HEK293T (cell line): Measurements from ENCODE around the gene DMAC2.

ENCODE experiments used
- CTCF ChIA-PET: fragments of 350-600 bp; formaldehyde crosslinking; extraction: SDS; loops from one replicate; lab custom pipeline; 2021; ENCODE audit warnings: antibody characterized with exemption, inconsistent platforms; lab: Yijun Ruan, JAX
- POLR2A ChIA-PET: fragments of 350-600 bp; formaldehyde crosslinking; extraction: SDS; loops from one replicate; lab custom pipeline; 2020; ENCODE audit warnings: antibody characterized with exemption, inconsistent platforms; lab: Yijun Ruan, JAX
- DNase-seq: peaks from one replicate; pipeline ENCODE4 v3.0.0; 2012; ENCODE audit warnings: mixed read lengths; ENCODE audit errors: extremely low spot score
- ARNT ChIP-seq: fragments of 450-650 bp; IDR thresholded peaks from 2 replicates; pipeline ENCODE4 v1.6.1; 2017; ENCODE audit warnings: mild to moderate bottlenecking
- BHLHE40 ChIP-seq: fragments of 450-650 bp; IDR thresholded peaks from 2 replicates; pipeline ENCODE4 v1.6.1; 2016; ENCODE audit warnings: mild to moderate bottlenecking, moderate library complexity, borderline replicate concordance
- CTBP1 ChIP-seq: fragments of 450-650 bp; IDR thresholded peaks from 2 replicates; pipeline ENCODE4 v1.6.1; 2016; ENCODE audit warnings: borderline replicate concordance
- ELF4 ChIP-seq: fragments of 450-650 bp; IDR thresholded peaks from 2 replicates; pipeline ENCODE4 v1.6.1; 2017; ENCODE audit warnings: antibody characterized with exemption
- FOXA1 ChIP-seq: fragments of 450-650 bp; IDR thresholded peaks from 2 replicates; pipeline ENCODE4 v1.6.1; 2016; ENCODE audit warnings: mild to moderate bottlenecking
- FOXK2 ChIP-seq: fragments of 450-650 bp; IDR thresholded peaks from 2 replicates; pipeline ENCODE4 v1.6.1; 2016; ENCODE audit warnings: mild to moderate bottlenecking
- FOXM1 ChIP-seq: fragments of 450-650 bp; IDR thresholded peaks from 2 replicates; pipeline ENCODE4 v1.6.1; 2017; ENCODE audit warnings: mild to moderate bottlenecking, borderline replicate concordance
- HDGF ChIP-seq: fragments of 450-650 bp; IDR thresholded peaks from 2 replicates; pipeline ENCODE4 v1.6.1; 2017; ENCODE audit warnings: antibody characterized with exemption, borderline replicate concordance
- L3MBTL2 ChIP-seq: fragments of 450-650 bp; conservative IDR thresholded peaks from 2 replicates; pipeline ENCODE4 v1.6.1; 2016; ENCODE audit warnings: mild to moderate bottlenecking
- LEF1 ChIP-seq: fragments of 450-650 bp; IDR thresholded peaks from 2 replicates; pipeline ENCODE4 v1.6.1; 2017; ENCODE audit warnings: mild to moderate bottlenecking, borderline replicate concordance
- NFRKB ChIP-seq: fragments of 450-650 bp; IDR thresholded peaks from 2 replicates; pipeline ENCODE4 v1.6.1; 2016; ENCODE audit warnings: mild to moderate bottlenecking, moderate library complexity
- PKNOX1 ChIP-seq: fragments of 450-650 bp; IDR thresholded peaks from 2 replicates; pipeline ENCODE4 v1.6.1; 2016
- SP1 ChIP-seq: fragments of 450-650 bp; IDR thresholded peaks from 2 replicates; pipeline ENCODE4 v1.6.1; 2017
- SUZ12 ChIP-seq: fragments of 450-650 bp; IDR thresholded peaks from 2 replicates; pipeline ENCODE4 v1.6.1; 2016; ENCODE audit warnings: mild to moderate bottlenecking
- TARDBP ChIP-seq: fragments of 450-650 bp; IDR thresholded peaks from 2 replicates; pipeline ENCODE4 v1.6.1; 2016
- ZNF384 ChIP-seq: fragments of 450-650 bp; IDR thresholded peaks from 2 replicates; pipeline ENCODE4 v1.6.1; 2016

DMAC2 gene

GRCh38 chr19:41449079-41449864 is 9.6 kb upstream of the DMAC2 start:
- POLR2A ChIA-PET, result interaction anchor here (1.1 to 2.1 kb wide), 2 partner anchors 10 to 114 kb away, joined by 6 to 13 read pairs; partner anchors contain the start of gene DMAC2

GRCh38 chr19:41447732-41448332 is 8.1 kb upstream of the DMAC2 start:
- TF ChIP-seq SP1, result no peak
- TF ChIP-seq FOXM1, result no peak
- TF ChIP-seq SUZ12, result no peak
- TF ChIP-seq TARDBP, result no peak
- TF ChIP-seq FOXK2, result no peak
- TF ChIP-seq CTBP1, result no peak
- TF ChIP-seq HDGF, result no peak
- TF ChIP-seq ARNT, result no peak
- no peak for TF ChIP-seq NFRKB
- no peak for TF ChIP-seq BHLHE40
- TF ChIP-seq FOXA1, result no peak
- no peak for TF ChIP-seq LEF1
- no peak for DNase-seq
- CTCF ChIA-PET, result interaction anchor here (0.5 to 3.5 kb wide), 5 partner anchors 8 to 292 kb away, joined by 3 to 18 read pairs (median 4); partner anchors contain the start of gene DMAC2
- POLR2A ChIA-PET, result interaction anchor here (1.1 to 2.1 kb wide), 2 partner anchors 8 to 116 kb away, joined by 6 to 13 read pairs; partner anchors contain the start of gene DMAC2

More at GRCh38 chr19:41449079-41449864, 9.6 kb upstream of the DMAC2 start:
- TF ChIP-seq ARNT (no peak), BHLHE40 (no peak), CTBP1 (no peak), ZNF384 (no peak), TARDBP (no peak), FOXA1 (no peak), L3MBTL2 (0 out of 2 replicates have a peak, but pooled peaks have one; percentile 50)
- CTCF ChIA-PET, result interaction anchor here (0.6 to 3.5 kb wide), 9 partner anchors 10 to 1144 kb away, joined by 3 to 18 read pairs (median 4); partner anchors contain the start of gene DMAC2
- DNase-seq, result peak; percentile 87

DNA sequence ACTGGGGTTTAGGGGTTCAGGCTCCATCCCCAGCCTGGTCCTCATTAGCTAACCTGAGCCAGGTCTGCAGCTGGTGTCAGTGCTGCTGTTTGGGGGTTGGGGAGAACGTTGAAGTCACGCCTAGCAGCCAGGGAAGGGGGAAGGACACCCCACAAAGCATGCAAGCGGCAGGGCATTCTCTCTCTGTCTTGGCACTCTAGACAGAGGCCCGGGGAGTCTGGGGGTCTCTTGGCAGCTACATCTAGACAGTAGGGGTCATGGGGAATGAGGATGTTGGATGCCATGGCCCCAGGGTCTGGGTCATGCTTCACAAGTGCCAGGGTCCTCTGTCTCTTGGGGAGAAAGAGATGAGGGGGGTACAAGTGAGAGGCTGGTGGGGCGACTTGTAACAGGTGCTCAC is 5.9 kb upstream of the DMAC2 start:
- no peak for TF ChIP-seq TARDBP
- no peak for TF ChIP-seq L3MBTL2
- TF ChIP-seq BHLHE40, result no peak
- no peak for TF ChIP-seq HDGF
- no peak for TF ChIP-seq CTBP1
- TF ChIP-seq SUZ12, result no peak
- TF ChIP-seq ARNT, result no peak
- TF ChIP-seq FOXA1, result no peak
- TF ChIP-seq LEF1, result no peak
- no peak for TF ChIP-seq PKNOX1
- TF ChIP-seq FOXK2, result no peak
- TF ChIP-seq FOXM1, result no peak
- TF ChIP-seq ELF4, result no peak
- TF ChIP-seq NFRKB, result no peak
- TF ChIP-seq SP1, result no peak
- TF ChIP-seq ZNF384, result no peak
- POLR2A ChIA-PET, result no interaction called here
- CTCF ChIA-PET, result no interaction called here

GRCh38 chr19:41443813-41444455 is 4.2 kb upstream of the DMAC2 start:
- DNase-seq, result no peak
- no peak for TF ChIP-seq LEF1
- TF ChIP-seq PKNOX1, result no peak
- TF ChIP-seq ZNF384, result no peak
- no peak for TF ChIP-seq BHLHE40
- no peak for TF ChIP-seq ARNT
- no peak for TF ChIP-seq FOXA1
- no peak for TF ChIP-seq TARDBP
- no peak for TF ChIP-seq SUZ12
- no peak for TF ChIP-seq CTBP1
- TF ChIP-seq NFRKB, result no peak
- TF ChIP-seq HDGF, result no peak
- no peak for TF ChIP-seq FOXM1
- TF ChIP-seq ELF4, result no peak
- no peak for TF ChIP-seq L3MBTL2
- TF ChIP-seq FOXK2, result no peak
- TF ChIP-seq SP1, result no peak
- ChIA-PET POLR2A (no interaction called here), CTCF (no interaction called here)

More for the DNA sequence above, 5.9 kb upstream of the DMAC2 start:
- no peak for DNase-seq

DNA sequence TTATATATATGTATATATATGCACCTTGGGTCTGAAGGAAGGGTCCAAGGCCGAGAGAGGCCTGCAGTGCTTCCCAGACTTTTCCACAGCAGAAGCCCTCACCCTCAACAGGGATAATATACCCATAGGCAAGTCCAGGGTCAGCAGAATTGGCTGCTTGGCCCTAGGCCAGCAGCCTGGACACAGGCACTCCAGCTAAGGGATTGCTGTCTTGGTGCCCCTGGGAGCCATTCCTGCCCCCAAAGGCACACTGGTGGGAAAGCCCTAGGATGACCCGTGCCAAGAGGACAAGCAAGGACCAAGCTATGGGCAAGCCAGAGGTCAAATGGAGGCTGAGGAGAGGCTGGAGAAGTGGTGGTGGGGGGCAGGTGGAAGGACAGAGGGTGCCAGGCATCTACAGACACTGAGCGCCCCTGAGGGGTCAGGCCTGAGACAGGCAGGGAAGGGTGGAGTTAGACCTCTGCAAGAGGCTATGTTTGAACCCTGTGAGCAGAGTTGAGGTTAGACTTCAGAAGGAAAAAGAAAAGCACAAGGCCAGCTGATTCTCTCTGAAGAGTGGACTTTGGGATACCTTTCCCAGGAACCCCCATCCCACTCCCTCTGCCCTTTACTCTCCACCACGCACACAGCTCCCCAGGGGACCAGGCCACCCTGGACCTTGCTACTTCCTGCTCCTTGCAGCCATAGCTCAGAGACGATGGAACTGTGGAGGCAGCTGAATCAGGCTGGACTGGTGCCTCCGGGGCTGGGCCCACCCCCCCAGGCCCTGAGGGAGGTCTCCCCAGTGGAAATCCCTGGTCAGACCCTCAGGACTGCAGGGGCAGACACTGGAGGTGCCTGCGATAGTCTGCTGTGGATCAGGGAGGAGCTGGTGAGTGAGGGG is 3.0 kb upstream of the DMAC2 start, which contains the start of gene ERICH4:
Gene ERICH4, plus strand, starts transcription at position 684 of the 883 bp plus-strand sequence. Its CDS starts 14 bp downstream, at position 698.
- ChIA-PET CTCF (no interaction called here), POLR2A (no interaction called here)
- TF ChIP-seq TARDBP, result no peak
- DNase-seq, result no peak
